SK-N-MC (cell line): ENCODE measurements around the gene TSPOAP1.

ENCODE experiments used
- DNase-seq: peaks from one replicate; pipeline ENCODE4 v3.0.0-alpha.2; 2011; ENCODE audit warnings: low read depth, low spot score
- H3K27ac ChIP-seq: fragments of 200-600 bp; sonication (generic); 2 replicates; pipeline ENCODE4 v1.5.1; 2016; ENCODE audit warnings: mixed run types
- H3K36me3 ChIP-seq: fragments of 200-600 bp; sonication (generic); 2 replicates; pipeline ENCODE4 v1.6.1; 2017; ENCODE audit warnings: antibody characterized with exemption, low read length, mixed read lengths; ENCODE audit not compliant: insufficient read depth
- H3K4me3 ChIP-seq: fragments of 200-600 bp; sonication (generic); 2 replicates; pipeline ENCODE4 v1.5.1; 2016
- H3K9ac ChIP-seq: fragments of 200-600 bp; sonication (generic); 2 replicates; pipeline ENCODE4 v1.8.0; 2017; ENCODE audit warnings: mixed run types, mixed read lengths; ENCODE audit not compliant: insufficient read length
- H3K9me3 ChIP-seq: fragments of 200-600 bp; sonication (generic); 2 replicates; pipeline ENCODE4 v1.6.1; 2017; ENCODE audit warnings: low read depth, mild to moderate bottlenecking, antibody characterized with exemption, low read length, moderate library complexity, mixed read lengths
- EZH2 ChIP-seq: fragments of 200-600 bp; sonication (generic); IDR thresholded peaks from one replicate; pipeline ENCODE4 v1.6.1; 2017; ENCODE audit warnings: antibody characterized with exemption
- FOXP2 ChIP-seq: optimal IDR thresholded peaks from 2 replicates; pipeline ENCODE3; 2011; ENCODE audit warnings: mild to moderate bottlenecking, moderate library complexity; ENCODE audit not compliant: insufficient read depth; ENCODE audit errors: extremely low read length, control extremely low read depth
- POLR2AphosphoS5 ChIP-seq: IDR thresholded peaks from 2 replicates; pipeline ENCODE4 v1.6.1; 2012; ENCODE audit warnings: mild to moderate bottlenecking, low read depth, low read length, borderline replicate concordance

The TSPOAP1 gene

GRCh38 chr17:58337600-58338453, 9.2 kb upstream of the TSPOAP1 start:
- no peak for TF ChIP-seq FOXP2
- no peak for TF ChIP-seq POLR2AphosphoS5
- H3K36me3 ChIP-seq = no peaks in the 10 kb centered on the region
- no peak overlapping the region for H3K9ac ChIP-seq
- DNase-seq = no peak
- no peak overlapping the region for H3K4me3 ChIP-seq
- H3K9me3 ChIP-seq = no peaks in the 10 kb centered on the region
- H3K27ac ChIP-seq = no peak overlapping the region

- H3K9ac ChIP-seq = no peak overlapping the region
- H3K36me3 ChIP-seq = no peaks in the 10 kb centered on the region
- DNase-seq = no peak
- no peak overlapping the region for H3K4me3 ChIP-seq
- no peaks in the 10 kb centered on the region for H3K9me3 ChIP-seq
- no peak for TF ChIP-seq FOXP2
- no peak for TF ChIP-seq POLR2AphosphoS5
- TF ChIP-seq EZH2 = no peak
- H3K27ac ChIP-seq = no peak overlapping the region
Observed at GRCh38 chr17:58337210-58337599, 8.6 kb upstream of the TSPOAP1 start.

- no peak for DNase-seq
- Histone ChIP-seq H3K27ac (no peak overlapping the region), H3K9me3 (no peaks in the 10 kb centered on the region), H3K36me3 (no peaks in the 10 kb centered on the region), H3K9ac (no peak overlapping the region), H3K4me3 (no peak overlapping the region)
- TF ChIP-seq FOXP2 = no peak
Observed at GRCh38 chr17:58336456-58337209, 8.0 kb upstream of the TSPOAP1 start.

- TF ChIP-seq POLR2AphosphoS5 (no peak; the same call in 1 of the 2 replicates), FOXP2 (no peak), EZH2 (no peak)
- DNase-seq = no peak
- Histone ChIP-seq H3K27ac (no peak overlapping the region), H3K4me3 (no peak overlapping the region), H3K9ac (no peak overlapping the region), H3K9me3 (no peaks in the 10 kb centered on the region), H3K36me3 (no peaks in the 10 kb centered on the region)
Observed at GRCh38 chr17:58335779-58336455, 7.3 kb upstream of the TSPOAP1 start.

- no peak for DNase-seq
- Histone ChIP-seq H3K4me3 (no peak overlapping the region), H3K27ac (no peak overlapping the region), H3K36me3 (no peaks in the 10 kb centered on the region), H3K9me3 (no peaks in the 10 kb centered on the region), H3K9ac (no peak overlapping the region)
- TF ChIP-seq FOXP2 (no peak), EZH2 (no peak), POLR2AphosphoS5 (no peak)
Observed at GRCh38 chr17:58335061-58335731, 6.6 kb upstream of the TSPOAP1 start.

DNA sequence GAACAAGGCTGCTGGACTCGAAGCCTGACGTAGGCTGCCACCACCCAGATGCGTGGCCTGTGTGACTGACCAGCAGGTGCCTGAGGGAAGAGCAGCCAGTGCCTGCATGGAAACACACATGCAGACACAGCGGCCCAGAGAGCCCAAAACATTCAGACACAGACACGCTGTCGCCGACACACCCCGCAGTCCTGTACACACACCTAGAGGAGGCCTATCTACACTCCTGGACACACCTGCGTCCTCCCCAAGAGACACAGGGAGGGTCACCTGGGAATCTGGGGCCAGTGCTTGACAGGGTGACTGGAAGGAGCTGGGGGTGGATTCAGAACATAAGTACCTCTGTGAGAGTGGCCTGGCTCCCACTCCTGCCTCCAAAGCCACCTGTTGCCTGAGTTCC, 6.1 kb upstream of the TSPOAP1 start:
- DNase-seq = no peak

GRCh38 chr17:58334256-58334655, 5.7 kb upstream of the TSPOAP1 start:
- H3K4me3 ChIP-seq = no peak overlapping the region
- no peak overlapping the region for H3K27ac ChIP-seq
- TF ChIP-seq EZH2 (no peak), FOXP2 (no peak), POLR2AphosphoS5 (no peak)
- no peak for DNase-seq
- H3K9me3 ChIP-seq = no peaks in the 10 kb centered on the region
- H3K36me3 ChIP-seq = no peaks in the 10 kb centered on the region
- no peak overlapping the region for H3K9ac ChIP-seq

More for the DNA sequence above, 6.1 kb upstream of the TSPOAP1 start:
- Histone ChIP-seq H3K36me3 (no peaks in the 10 kb centered on the region), H3K9me3 (no peaks in the 10 kb centered on the region), H3K4me3 (no peak overlapping the region), H3K27ac (no peak overlapping the region), H3K9ac (no peak overlapping the region)
- TF ChIP-seq POLR2AphosphoS5 (no peak), EZH2 (no peak), FOXP2 (no peak)

GRCh38 chr17:58333736-58334207, 5.2 kb upstream of the TSPOAP1 start:
- TF ChIP-seq EZH2 = no peak
- TF ChIP-seq FOXP2 = no peak
- TF ChIP-seq POLR2AphosphoS5 = no peak
- H3K9me3 ChIP-seq = no peaks in the 10 kb centered on the region
- H3K9ac ChIP-seq = no peak overlapping the region
- no peak overlapping the region for H3K27ac ChIP-seq
- no peak overlapping the region for H3K4me3 ChIP-seq
- no peaks in the 10 kb centered on the region for H3K36me3 ChIP-seq
- no peak for DNase-seq
